GM20431 (cell line): ENCODE data around the gene GNAS-AS1.

ENCODE experiments used
- in situ Hi-C: fragments of 300-500 bp; cut with MseI, MboI; formaldehyde crosslinking; loops from one replicate; pipeline ENCODE4 v1.15.0; 2020; ENCODE audit warnings: low sequenced_read_pairs; ENCODE audit not compliant: unreplicated experiment

Gene GNAS-AS1

GRCh38 chr20:58792426-58792825 is 58.3 kb downstream of the GNAS-AS1 start:
- in situ Hi-C loops, result no loop called here

- in situ Hi-C loops, result no loop called here
Measured at GRCh38 chr20:58791286-58791685, 59.4 kb downstream of the GNAS-AS1 start.

GRCh38 chr20:58790454-58790853 is 60.2 kb downstream of the GNAS-AS1 start:
- in situ Hi-C loops, result no loop called here

GRCh38 chr20:58788896-58789544 is 61.7 kb downstream of the GNAS-AS1 start:
- in situ Hi-C loops, result no loop called here

GRCh38 chr20:58787211-58788005 is 63.3 kb downstream of the GNAS-AS1 start:
- in situ Hi-C loops, result no loop called here

- in situ Hi-C loops, result no loop called here
Measured at GRCh38 chr20:58784321-58785074, 66.2 kb downstream of the GNAS-AS1 start.

GRCh38 chr20:58783511-58784011 is 67.1 kb downstream of the GNAS-AS1 start:
- in situ Hi-C loops, result no loop called here

- in situ Hi-C loops, result no loop called here
Measured at GRCh38 chr20:58781138-58781537, 69.6 kb downstream of the GNAS-AS1 start.

GRCh38 chr20:58778760-58779159 is 71.9 kb downstream of the GNAS-AS1 start:
- in situ Hi-C loops, result no loop called here

- in situ Hi-C loops, result no loop called here
Measured at GRCh38 chr20:58777657-58778056, 73.0 kb downstream of the GNAS-AS1 start.

- in situ Hi-C loops, result no loop called here
Measured at GRCh38 chr20:58776109-58776508, 74.6 kb downstream of the GNAS-AS1 start.

- in situ Hi-C loops, result no loop called here
Measured at GRCh38 chr20:58775371-58775770, 75.3 kb downstream of the GNAS-AS1 start.

- in situ Hi-C loops, result no loop called here
Measured at GRCh38 chr20:58774667-58775263, 75.9 kb downstream of the GNAS-AS1 start.

GRCh38 chr20:58774214-58774613 is 76.5 kb downstream of the GNAS-AS1 start:
- in situ Hi-C loops, result no loop called here

- in situ Hi-C loops, result no loop called here
Measured at GRCh38 chr20:58772786-58773185, 77.9 kb downstream of the GNAS-AS1 start.
